NCI-H460 (cell line): Measurements from ENCODE around the gene HOXB6. TPM values are rescaled to one million over a fixed set of nuclear protein-coding genes. Genes with fewer than 3 reads are reported as not detected.

Source experiments
- DNase-seq: peaks from one replicate; pipeline ENCODE4 v3.0.0-alpha.2; 2016; ENCODE audit warnings: low read depth; ENCODE audit errors: extremely low read depth
- total RNA-seq: library from RNA; depleted of rRNA; stranded (reverse); fragments of >200 nt; shearing (Covaris generic); gene quantifications from 2 replicates; pipeline ENCODE4 v1.2.3, GENCODE V29; 2014

Gene HOXB6
- total RNA-seq, 1 experiment from 2014 or later = 13.7 TPM

DNA sequence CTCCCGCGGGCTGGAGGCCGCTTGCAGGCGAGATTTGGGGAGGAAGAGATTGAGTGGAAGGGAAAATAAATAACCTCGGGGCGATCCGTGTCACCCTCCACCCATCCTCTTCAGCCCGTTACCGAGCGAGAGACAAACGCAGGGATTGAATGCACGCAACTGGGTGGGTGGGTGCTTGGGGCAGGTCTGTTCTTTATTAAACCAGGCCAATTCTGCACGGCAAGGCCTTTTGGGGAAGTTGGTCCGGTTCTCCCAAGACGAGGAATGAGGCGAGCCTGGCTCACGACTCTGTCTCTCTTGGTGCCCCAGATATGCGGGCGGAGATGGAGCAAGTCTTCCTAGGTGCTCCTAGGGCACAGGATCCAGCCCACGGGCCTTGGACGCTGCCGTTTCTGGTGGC lies 6.4 kb upstream of the HOXB6 start:
- no peak for DNase-seq

DNA sequence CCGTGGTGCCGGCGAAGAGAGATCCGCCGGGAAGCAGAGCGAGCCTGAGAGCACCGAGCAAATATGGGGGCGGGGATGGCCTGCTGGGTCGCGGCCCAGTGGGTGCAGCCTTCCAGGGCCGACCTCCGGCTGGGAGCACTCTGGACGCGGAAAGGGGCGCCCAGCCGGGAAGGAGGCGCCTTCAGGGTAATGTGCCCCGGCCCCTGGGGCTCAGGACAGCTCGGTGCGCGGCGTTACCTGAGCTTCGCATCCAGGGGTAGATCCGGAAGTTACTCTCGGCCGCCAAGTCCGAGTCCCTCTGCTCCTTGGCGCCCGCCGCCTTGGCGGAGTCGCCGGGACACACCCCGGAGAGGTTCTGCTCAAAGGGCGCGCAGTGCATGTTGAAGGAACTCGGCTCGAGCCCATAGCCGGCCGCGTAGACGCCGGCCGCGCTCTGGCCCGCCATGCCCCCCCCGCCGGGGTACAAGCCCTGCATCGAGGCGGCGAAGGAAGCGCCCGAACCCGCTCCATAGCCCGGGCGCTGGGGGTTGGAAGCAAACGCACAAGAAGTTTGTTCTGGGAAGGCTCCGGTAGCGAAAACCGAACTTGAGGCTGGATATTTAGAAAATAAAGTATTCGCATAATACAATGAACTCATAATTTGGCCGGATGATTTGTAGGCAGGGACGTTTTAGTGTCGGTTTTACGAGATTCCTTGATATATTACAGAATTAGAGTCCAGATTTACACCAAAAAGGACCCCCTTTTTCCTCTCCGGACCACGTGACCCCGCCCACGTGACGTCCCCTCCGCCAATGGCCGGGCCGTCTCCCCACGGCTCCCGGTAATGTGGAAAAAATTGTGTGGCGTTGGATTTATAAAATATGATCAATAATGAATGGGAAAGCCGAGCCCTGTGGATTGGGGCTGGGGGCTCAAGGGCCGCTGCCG lies 5.8 kb upstream of the HOXB6 start, which contains the start of gene HOXB7:
Gene HOXB7 (minus strand): TSS at position 736 of the 930 bp plus-strand sequence. CDS start 99 bp downstream, at position 637.
- no peak for DNase-seq

DNA sequence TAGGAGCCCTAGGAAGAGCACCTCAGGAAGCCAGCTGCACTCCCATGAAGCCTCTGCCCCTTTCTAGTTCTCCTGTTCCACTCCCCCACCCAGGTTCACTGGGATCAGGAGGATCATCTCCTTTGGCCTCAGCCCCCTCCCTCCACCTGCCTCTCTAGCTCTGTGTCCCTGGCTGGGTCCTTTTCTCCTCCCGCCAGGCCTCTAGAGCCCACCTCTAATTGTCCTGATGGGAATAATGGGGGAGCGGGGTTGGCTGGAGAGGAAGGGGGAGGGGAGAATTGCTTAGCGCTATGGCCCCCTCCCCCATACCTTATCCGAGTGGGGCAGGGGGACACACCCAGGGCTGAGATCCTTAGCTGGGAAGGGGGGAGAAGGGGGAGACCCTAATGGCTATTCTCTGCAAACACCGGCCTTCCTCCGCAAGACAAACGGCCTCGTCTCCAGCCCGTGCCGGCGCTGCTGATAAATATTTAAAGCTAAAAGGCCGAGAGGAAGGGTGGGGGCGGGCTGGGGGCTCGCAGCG lies 5.0 kb upstream of the HOXB6 start:
- DNase-seq = no peak

DNA sequence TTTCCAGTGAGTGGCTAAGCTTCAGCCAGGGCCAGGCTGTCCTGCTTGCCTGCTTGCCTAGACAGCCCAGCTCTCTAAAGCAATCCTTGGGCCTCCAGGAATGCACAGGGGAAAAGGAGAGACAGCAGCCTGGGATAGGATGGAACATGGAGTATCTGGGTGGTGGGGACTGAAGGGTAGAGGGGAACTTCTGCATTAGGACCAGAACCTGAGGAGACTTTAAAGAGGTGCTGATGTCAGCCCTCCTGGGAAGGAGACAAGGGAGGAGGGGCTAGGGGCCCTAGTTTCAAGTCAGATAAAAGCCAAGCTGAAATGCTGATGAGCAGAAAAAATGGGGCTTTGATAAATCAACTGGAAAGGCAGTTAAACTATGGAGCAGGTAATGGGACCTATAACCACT lies 4.2 kb upstream of the HOXB6 start:
- no peak for DNase-seq

DNA sequence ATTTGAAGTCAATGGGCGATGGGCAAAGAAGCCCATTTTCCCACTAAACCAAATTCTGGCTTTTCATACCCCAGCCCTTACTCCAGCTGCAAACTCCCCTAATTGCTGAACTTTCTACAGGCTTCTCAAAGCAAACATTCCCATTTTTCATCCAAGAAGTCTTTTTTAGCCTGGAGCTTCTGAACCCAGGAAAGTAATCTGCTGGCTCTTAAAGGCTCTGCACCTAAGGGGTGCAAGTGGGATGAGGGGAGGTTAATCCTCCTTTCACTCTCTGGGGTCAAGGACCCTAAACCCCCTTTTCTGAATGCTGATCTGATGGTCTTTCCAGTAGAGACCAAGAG lies 3.7 kb upstream of the HOXB6 start:
- no peak for DNase-seq

DNA sequence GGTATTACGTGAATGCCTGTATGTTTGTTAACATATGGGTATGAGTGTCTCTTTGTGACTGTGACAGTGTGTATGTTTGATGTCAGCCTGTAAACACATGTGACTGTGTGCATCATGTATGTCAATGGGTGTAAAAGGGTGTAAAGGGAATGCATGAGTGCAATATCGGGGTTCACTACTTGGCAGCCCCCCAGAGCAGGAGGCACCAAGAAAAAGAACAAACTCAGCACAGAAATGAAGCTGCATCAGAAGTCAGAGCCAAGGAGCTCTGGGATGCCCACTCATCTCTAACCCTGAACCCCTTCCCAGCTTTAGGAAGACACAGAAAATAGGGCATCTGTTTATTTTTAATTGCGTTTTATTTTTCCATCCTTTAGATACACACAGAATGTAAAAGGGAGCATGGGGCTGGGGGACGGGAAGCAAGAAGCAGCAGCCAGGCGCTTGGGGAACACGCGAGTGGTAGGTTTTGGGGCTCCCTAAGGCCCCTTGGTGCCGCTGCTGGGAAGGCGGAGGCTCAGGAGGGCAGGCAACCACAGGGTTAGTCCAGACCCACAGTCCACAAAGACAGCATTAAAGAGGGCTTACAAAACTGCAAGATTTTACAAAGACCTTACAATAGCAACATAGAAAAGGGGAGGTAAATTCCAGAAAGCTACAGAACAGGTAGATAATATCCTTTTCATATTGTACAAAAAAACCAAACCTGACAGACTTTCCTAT lies 2.3 kb upstream of the HOXB6 start:
- no peak for DNase-seq

DNA sequence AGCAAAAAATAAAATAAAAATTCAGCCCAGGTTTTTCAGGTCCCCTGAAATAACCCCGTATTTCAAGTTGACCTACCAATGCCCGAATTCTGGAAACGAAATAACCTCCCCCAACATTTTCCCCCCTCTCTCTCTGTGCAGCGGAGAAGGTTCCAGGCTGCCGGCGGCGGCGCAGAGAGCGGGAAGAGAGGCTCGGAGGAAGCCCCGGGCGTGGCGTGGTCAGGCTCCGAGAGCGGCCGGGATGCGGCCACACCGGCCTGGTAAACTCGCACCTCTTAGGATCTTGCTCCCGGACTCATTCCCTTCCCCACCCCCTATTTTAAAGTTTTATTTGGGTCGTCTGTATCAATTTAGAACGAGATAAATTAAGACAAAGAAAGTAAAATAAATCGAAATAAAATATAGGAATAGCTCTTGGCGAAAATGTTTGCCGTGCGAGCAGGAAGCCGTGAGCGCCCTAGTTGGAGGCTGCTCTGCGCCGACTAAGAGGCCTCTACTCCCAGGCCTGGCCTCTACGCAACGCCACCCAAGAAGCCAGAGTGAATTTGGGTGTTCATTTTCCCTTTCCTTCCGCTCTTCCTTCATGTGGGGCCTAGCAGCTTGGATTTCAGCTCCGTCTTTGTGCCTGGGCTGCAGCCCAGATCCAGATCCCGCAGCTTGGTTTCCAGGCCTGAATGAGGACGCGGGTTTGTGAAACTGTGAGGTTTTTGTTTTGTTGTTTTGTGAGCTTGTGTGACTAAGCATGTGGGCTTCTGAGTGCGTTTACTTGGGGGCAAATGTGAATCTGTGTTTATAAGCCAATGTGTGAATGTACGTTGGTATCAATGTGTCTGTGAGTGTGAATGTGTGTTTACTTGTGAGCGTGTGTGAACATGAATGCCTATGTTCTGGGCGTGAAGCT lies 1.5 kb upstream of the HOXB6 start:
- no peak for DNase-seq

DNA sequence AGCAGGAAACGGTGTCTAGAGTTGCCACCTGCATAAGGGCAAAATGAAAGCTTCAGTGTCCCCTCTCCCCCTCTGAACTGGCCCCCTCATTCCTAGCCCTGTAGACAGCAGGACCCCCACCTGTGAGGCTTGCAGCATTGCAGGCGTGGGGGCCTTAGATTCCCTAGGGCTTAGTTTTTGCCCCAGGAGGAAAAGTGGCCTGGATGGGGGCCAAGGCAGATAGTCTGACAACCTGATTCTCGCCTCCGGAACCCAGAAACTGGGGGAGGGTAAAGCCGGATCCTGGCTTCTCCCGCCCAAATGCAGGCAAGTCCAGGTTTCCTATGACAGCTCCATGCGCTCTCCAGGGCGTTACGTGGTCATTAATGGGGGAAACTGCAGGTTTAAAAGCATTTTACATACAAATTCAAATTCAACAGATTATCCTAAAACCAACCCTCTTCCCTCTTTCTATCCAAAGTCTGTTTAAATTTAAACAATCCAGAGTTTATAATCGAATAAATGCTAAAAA lies 678 bp upstream of the HOXB6 start:
- DNase-seq = no peak

DNA sequence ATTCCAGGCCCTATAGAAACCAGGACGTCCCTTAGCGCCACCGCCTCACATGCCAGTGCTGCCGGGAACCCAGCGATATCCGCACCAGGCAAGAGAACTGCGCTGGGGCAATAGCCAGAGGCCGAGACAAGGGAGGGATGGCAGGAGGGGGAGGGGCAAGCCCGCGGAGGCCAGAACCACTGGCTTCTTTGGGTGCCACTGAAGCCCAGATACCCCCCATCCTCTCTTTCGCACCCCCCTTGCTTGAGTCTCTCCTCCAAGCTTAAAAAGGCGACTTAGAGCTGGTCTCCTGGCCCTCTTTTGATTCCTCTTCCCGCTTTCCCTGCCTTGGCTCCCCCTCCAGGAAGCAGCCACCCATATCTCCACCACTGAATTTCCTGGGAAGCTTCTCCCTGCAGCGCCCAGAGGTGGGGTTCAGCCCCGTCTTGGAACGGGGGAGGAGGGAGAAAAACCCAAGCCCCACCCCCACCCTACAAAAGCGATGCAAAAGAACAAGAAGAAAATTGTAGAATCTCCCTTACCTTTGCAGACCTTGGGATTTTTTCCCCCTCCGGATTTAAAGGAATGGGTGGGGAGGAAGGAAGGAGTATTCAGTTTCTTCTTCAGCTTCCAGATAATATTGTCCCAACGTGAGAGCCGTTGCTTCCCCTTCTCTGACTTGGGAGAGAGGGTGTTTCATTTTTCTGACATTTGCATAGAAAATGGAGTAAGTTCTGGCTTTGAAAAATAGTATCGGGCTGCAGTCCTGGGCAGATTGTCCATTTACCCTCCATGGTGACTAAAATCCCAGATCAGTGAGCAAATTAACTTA lies 622 bp downstream of the HOXB6 start:
- DNase-seq = peak; percentile 78

DNA sequence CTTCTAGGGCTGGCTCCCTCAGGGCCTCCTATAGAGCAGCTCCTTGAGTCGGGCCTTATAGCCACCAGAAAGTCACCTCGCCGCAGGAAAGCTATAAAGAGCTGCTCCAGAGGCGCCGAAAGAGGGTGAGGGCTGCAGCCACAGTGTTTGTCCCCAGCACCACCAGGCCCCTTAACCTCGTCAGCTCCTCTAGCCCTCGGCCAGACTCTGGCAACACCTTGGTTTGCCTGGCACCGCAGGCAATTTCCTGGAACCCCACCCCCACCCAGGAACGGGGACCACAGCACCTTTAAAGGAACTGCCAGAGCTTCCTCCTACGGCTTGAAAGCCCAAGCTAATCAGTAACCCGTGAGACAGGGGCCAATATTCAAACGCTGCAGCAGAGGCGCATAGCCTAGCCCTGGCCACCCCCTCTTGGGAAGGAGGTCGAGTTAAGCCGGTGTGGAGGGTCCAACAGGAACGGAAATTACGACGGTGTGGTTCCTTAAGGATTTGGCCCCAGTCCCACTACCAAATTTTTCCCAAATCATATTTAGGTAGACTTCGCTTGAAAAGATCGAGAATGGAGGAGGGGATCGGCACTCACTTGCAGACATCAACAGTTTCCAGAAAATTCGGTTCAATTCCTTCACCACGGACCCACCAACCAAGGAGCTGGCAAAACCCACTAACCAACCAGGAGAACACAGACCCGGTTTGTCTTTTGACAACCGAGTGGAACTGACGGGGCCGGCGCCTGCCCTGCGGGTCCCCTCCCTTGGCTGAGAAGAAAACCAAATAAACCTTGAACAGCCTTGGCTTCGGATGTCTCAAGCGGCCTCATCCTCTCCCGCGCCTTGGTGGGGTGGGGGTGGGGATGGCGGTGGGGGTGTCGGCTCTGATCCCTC lies 3.0 kb downstream of the HOXB6 start:
- no peak for DNase-seq

DNA sequence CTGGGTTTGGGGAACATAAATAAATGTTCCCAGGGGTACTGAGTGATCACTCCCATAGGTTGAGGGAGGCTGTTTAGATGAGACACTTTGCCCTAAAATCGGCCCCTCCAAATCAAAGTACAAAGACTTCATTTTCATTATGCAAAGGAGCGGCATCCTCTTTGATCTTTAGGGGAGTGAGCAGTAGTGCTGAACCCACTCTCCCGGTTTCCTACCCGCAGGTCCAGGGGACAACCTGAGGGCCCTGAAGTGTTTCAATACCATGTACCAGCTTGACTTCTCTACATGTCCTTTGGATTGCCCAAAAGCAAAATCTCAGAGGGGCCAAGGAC lies 3.6 kb downstream of the HOXB6 start:
- no peak for DNase-seq

DNA sequence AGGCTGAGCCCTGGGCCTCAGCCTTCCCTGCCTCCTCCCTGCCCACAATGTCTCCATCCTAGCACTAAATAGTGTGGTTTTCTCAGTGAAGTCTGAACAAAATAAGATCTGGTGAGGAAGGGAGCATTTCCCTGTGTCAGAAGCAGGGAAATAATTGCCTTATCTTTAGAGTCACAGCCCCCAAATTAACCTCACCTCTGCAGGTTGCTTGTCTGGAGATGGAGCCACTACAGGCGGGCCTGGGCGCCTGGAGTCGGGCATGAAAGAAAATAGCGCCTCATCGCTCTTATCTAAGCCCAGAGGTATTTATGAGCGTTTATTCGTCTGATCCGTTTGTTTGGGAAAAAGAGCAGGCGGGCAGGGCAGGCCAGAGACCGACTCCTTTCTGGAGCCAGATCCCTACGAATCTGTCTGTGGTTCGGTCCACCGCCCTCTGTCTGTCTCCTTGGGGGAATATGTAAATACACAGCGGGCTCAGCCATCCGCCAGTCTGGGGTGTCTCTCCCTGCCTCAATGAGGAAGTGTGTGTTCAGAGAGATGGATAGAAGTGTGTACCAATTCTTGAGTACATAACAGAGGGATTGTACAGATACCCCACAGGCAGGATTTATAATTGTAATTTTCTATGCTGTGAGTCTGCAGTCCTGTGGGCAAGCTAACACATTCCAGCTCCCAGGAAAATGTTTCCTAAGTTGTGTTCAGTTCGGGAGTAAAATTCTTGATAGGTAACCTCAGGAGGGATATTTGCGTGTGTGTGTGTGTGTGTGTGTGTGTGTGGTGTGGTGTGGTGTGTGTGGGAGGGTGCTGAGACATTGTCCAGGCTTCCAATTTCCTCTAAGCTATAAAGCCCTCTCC lies 4.3 kb downstream of the HOXB6 start:
- no peak for DNase-seq

DNA sequence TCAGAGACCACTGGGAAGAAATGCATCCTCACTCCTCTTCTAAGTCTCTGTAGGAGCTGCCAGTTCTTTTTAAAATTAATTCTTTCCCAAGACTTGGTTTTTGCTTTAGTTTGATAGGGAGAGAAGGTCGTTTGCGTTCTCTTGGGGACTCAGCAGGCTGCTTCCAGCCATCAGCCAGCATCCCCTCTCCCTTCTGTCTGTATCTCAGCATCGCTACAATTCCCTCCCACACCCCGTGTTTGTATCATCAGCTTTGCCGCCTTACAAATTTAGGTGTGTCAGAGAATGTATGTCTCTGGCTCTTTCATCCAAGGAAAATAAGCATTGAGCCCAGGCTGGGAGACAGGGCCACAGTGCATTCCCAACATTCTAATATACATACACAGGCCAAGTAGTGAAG lies 5.4 kb downstream of the HOXB6 start:
- DNase-seq = no peak

DNA sequence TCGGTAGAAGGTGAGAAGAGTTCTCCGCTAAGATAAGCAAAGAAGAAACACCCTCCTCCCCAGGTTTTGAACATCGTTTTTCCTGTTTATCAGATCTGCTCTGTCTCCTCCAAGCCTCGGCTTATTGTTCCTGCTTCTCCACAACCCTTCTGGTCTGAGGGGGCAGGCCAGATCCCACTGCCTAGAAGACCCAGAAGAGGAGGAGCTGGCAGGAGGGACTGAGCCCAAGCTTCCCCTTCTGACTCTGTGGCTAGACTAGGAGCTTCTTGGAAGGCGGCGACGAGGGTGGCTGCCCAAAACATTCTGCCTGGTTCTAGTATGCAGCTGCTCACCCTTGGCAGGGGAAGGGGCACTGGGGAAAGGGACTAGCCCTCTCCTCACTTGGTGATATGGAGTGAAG lies 6.0 kb downstream of the HOXB6 start:
- no peak for DNase-seq

DNA sequence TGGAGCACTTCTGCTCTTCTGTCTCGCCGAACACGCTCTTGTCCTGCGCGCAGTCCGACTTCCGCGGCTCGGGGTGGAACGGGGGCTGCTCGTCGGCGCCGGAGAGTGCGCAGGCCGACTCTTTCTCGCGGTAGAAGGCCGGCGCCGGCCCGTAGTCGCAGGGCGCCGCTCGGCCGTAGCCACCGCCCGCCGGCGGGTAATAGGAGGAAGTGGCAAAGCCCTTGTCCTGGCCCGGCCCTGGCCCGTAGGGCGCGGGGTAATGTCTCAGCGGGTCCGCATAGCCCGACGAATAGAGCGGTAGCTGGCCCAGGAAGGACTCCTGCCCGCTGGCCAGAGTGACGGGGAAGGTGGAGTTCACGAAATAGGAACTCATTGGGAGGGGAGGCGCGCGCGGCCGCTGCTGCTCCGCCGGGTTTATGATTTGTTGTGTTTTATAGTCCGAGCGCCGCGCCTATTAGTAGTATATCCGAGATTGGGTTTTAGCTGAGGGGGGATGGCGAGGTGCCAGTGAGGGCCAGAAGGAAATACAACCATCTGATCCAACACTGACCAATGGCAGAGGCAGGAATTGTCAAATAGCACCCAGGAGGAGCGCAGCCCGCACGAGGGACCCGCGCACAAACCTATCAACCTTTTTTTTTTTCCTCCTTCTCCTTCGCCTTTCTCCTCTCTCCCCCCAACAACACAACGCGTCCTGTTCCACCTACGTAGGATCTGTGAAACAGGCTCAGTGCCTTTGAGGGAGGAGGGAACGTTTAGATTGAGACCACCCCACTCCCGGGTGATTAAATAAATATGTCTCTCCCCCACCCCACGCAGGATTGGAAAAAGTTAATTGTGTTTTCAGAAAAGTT lies 6.8 kb downstream of the HOXB6 start:
- DNase-seq = no peak

DNA sequence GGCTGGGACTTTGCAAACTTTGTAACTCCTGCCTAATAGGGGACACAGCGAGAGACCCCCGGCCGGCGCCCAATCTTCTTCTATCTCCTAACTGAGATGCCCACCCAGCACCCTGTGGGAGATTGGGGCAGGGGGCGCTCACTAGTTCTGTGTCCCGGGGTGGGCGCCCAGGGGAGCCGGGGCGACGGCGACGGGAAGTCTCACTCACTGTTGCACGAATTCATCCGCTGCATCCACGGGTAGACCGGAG lies 7.3 kb downstream of the HOXB6 start:
- no peak for DNase-seq
